Left ventricle myocardium inferior (tissue), 1 donor: ENCODE results near the gene FLRT1. TPM values are rescaled to one million over a fixed set of nuclear protein-coding genes. Genes with fewer than 3 reads are reported as not detected.

ENCODE experiments used
- DNase-seq: peaks from one replicate; pipeline ENCODE4 v3.0.0-alpha.2; 2020
- H3K27ac ChIP-seq: fragments of 200-600 bp; replicated peaks from 2 replicates; pipeline ENCODE4 v1.8.0; 2021
- H3K27me3 ChIP-seq: fragments of 200-600 bp; 2 replicates; pipeline ENCODE4 v1.8.0; 2021; ENCODE audit warnings: low read depth
- H3K36me3 ChIP-seq: fragments of 200-600 bp; 2 replicates; pipeline ENCODE4 v1.8.0; 2021
- H3K4me1 ChIP-seq: fragments of 200-600 bp; 2 replicates; pipeline ENCODE4 v1.8.0; 2021
- H3K4me3 ChIP-seq: fragments of 200-600 bp; 2 replicates; pipeline ENCODE4 v1.8.0; 2021; ENCODE audit warnings: mild to moderate bottlenecking, moderate library complexity
- H3K9me3 ChIP-seq: fragments of 200-600 bp; replicated peaks from 2 replicates; pipeline ENCODE4 v1.8.0; 2021
- intact Hi-C: fragments of 100-400 bp; cut with micrococcal nuclease; formaldehyde crosslinking; loops from one replicate; pipeline ENCODE4 v1.11.0; 2022
- total RNA-seq: library from RNA; stranded (reverse); fragmentation: NEBNext Ultra II Directional; extraction: Animal tissue kit (Norgen Biotek cat#: 25700); gene quantifications from one replicate; pipeline ENCODE4 v1.2.1, GENCODE V29; 2021
- TF ChIP-seq, protein P1 (sequence below): fragments of 200-600 bp; IDR thresholded peaks from 2 replicates; pipeline ENCODE4 v1.8.0; 2021; ENCODE audit warnings: antibody characterized with exemption, mild to moderate bottlenecking, borderline replicate concordance
- donor health status: DM: no; HTN: yes; CAD: no; lungs with severe emphysema.

FLRT1 gene
- total RNA-seq, 1 donor from 2014 or later, result 0.44 TPM

DNA sequence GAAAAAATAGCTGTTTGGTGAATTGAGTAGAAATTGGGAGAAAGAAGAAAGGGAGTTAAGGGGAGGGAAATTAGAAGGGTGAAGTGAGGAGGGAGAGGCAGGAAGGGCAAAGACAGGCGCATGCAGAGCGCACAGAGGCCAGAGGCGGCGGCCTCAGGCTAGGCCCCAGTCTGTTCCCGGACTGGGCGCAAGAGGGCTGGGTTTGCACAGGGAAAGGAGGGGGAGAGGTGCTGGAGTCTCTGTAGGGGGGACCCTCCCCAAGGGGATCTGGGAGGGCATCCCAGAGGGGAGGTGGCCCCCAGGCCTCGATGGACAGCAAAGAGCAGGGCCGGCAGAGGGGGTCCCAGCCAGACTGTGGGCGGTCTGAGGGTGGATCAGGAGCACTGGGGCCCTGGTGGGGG, 1.3 kb upstream of the FLRT1 start:
- Histone ChIP-seq H3K36me3 (no peaks in the 10 kb centered on the region), H3K27me3 (peaks cover 41% of the 10 kb centered on the region)
- intact Hi-C loops, result no loop called here

DNA sequence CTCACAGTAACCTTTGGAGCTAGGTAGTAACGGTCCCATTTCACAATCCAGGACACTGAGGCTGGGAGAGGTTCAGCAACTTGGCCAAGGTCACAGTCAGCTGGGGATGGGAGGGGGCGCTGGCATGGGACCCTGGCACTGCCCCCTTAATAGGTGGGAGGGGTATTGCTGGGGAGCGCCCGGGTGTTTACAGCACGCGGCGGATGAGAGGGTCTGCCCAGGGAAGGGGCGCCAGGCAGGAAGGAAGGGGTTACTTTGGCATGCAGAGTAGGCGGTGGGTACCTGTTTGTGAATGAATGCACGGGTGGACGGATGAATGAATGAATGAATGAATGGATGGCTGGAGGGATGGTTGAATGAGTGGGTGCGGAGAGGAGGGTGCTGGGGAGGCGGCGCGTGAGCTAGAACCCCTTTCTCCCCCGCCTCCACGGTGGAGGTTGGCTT, 628 bp upstream of the FLRT1 start:
- H3K4me3 ChIP-seq, result peak overlapping the region; percentile 70
- peaks cover 24% of the 10 kb centered on the region for H3K4me1 ChIP-seq
- H3K36me3 ChIP-seq, result no peaks in the 10 kb centered on the region
- intact Hi-C loops, result no loop called here
- peaks cover 41% of the 10 kb centered on the region for H3K27me3 ChIP-seq
- H3K27ac ChIP-seq, result no peak overlapping the region
- no peaks in the 10 kb centered on the region for H3K9me3 ChIP-seq
- DNase-seq, result no peak
- TF ChIP-seq, protein P1, sequence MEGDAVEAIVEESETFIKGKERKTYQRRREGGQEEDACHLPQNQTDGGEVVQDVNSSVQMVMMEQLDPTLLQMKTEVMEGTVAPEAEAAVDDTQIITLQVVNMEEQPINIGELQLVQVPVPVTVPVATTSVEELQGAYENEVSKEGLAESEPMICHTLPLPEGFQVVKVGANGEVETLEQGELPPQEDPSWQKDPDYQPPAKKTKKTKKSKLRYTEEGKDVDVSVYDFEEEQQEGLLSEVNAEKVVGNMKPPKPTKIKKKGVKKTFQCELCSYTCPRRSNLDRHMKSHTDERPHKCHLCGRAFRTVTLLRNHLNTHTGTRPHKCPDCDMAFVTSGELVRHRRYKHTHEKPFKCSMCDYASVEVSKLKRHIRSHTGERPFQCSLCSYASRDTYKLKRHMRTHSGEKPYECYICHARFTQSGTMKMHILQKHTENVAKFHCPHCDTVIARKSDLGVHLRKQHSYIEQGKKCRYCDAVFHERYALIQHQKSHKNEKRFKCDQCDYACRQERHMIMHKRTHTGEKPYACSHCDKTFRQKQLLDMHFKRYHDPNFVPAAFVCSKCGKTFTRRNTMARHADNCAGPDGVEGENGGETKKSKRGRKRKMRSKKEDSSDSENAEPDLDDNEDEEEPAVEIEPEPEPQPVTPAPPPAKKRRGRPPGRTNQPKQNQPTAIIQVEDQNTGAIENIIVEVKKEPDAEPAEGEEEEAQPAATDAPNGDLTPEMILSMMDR, result no peak

More for the DNA sequence above, 1.3 kb upstream of the FLRT1 start:
- no peak for DNase-seq
- Histone ChIP-seq H3K4me3 (no peak overlapping the region), H3K27ac (no peak overlapping the region), H3K9me3 (no peaks in the 10 kb centered on the region), H3K4me1 (peaks cover 24% of the 10 kb centered on the region)
- TF ChIP-seq, protein P1, result no peak

DNA sequence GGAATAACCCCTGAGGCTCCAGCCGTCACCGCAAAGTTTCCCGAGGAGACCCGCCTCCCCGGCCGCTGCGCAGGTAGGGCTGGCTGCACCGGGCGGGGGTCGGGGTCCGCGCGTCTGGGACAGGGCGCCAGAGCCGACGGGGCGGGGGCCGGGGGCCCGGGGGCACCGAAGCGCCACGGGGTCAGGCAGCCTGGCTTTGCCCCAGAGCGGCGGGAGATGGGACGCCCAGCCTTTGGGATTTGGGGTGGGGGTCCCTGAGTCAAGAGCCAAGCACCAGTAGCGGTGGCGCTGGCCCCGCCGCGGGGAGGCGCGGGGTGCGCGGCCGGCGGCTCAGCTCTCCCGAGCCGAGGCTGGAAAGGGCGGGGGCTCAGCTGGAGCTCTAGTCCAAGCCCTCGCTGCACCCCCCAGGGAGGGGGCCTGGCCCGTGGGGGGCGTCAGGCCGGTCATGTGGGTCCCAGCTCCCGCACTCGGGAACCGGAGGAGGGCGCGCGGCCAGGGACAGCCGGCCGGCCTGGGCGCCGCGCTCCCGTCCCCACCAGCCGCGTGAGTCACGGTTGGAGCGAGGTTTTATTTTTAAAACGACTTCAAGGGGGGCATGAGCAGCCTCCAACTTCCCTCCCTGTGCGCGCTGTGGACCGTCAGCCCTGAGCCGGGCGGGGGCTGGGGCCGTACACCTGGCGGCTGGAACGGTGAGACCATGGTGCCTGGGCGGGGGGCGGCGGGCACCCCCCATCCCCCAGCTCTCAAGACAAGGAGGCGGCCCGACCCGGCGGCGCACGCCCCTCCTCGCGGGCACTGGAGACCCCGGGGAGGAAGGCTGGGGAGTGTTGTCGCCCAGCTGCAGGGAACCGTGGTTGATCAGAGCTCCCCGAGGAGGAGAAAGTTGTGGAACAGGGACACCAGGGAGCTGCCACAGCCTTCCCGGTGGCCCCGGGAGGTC, 626 bp downstream of the FLRT1 start:
- Histone ChIP-seq H3K27ac (peak overlapping the region; percentile 37), H3K27me3 (peaks cover 41% of the 10 kb centered on the region), H3K4me3 (peak overlapping the region; percentile 70), H3K9me3 (no peaks in the 10 kb centered on the region), H3K36me3 (no peaks in the 10 kb centered on the region), H3K4me1 (peaks cover 24% of the 10 kb centered on the region)
- DNase-seq, result peak; percentile 45
- intact Hi-C loops, result no loop called here
- TF ChIP-seq, protein P1, result peak; percentile 24

DNA sequence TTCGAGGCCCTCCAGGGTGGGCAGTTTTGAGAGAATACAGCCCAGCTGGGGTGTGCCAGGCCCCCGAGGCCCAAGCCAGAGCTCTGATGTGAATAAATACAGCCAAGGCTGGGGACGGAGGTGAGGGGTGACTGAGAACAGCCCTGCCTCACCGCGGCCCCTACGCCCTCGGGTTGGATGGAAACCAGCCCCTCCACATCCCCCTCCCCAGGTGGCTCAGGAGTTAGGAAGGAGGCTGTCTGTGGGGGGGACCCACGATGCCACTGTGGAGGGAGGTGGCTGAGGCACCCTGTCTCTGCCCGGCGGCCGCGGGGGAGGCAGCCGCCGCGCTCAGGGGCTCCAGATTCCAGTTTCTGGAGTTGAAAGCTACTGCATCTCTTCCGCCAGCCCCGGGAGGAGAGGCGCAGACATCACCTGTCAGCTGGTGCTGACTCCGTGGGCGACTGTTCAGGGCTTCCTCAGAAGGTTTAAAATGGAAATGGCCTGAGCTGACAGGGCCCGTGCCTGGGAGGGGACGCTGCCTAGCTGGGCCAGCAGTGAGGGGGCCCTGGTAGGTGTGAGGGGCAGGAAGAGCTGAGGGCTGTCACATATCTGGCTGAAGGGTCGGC, 1.4 kb downstream of the FLRT1 start:
- no peaks in the 10 kb centered on the region for H3K36me3 ChIP-seq
- TF ChIP-seq, protein P1, result no peak
- intact Hi-C loops, result no loop called here
- DNase-seq, result no peak
- H3K9me3 ChIP-seq, result no peaks in the 10 kb centered on the region
- H3K4me1 ChIP-seq, result peaks cover 24% of the 10 kb centered on the region
- H3K27me3 ChIP-seq, result peaks cover 41% of the 10 kb centered on the region
- peak overlapping the region; percentile 37 for H3K27ac ChIP-seq
- peak overlapping the region; percentile 70 for H3K4me3 ChIP-seq

DNA sequence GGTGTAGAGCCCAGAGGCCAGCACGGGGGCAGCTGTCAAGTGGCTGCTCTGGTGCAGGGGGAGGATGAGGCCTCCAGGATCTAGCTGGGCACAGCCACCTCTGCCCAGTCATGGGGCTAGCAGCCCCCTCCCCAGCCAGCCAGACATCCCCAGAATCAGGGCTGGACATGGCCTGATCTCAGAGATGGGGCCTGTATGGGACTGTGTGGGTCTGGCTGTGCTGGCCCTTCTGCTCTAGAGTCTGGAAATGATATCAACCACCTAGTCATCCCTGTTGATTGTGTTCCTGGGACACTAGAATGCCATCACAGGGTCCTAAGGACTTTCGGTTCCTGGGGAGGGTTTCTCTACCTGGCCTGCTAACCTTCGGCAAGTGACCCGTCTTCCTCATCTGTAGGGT, 2.8 kb downstream of the FLRT1 start:
- no peak overlapping the region for H3K27ac ChIP-seq
- peaks cover 41% of the 10 kb centered on the region for H3K27me3 ChIP-seq
- intact Hi-C loops, result no loop called here
- H3K4me3 ChIP-seq, result no peak overlapping the region
- H3K36me3 ChIP-seq, result no peaks in the 10 kb centered on the region
- TF ChIP-seq, protein P1, result no peak
- no peak for DNase-seq
- no peaks in the 10 kb centered on the region for H3K9me3 ChIP-seq
- H3K4me1 ChIP-seq, result peaks cover 24% of the 10 kb centered on the region
